Lower leg skin (tissue), 3 donors: ENCODE data around the gene SYT6.

Experiments
- POLR2A ChIP-seq, 2 donors: fragments of 450-650 bp; IDR thresholded peaks; one replicate each; pipeline ENCODE4 v1.6.1; 2016 to 2017; ENCODE audit warnings: antibody characterized with exemption in 2 of 2, mild to moderate bottlenecking in 1 of 2, moderate library complexity in 1 of 2
- TF ChIP-seq, protein P1 (sequence below), 3 donors: fragments of 450-650 bp; IDR thresholded peaks; one replicate each; pipeline ENCODE4 v1.5.1; 2016; ENCODE audit warnings: antibody characterized with exemption in 3 of 3, mild to moderate bottlenecking in 3 of 3, moderate library complexity in 2 of 3

DNA sequence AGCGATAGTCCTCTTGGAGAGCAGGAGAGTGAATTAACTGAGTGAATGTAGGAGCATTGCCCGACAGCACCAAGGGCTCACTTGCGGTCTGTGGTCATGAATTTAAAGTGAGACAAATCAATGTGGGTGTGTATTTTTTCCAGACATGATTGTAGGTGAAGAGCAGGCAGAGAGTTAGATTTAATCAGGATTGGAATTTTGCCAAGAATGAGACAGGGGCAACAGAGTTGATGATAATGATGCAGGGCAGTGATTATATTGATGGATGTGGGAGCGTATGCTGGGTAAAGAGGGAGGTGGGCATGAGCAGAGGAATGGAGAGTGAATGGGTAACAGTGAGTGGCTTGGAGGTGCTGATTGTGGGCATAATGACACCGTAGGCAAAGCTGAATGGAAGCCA, 20.0 kb upstream of the SYT6 start:
- TF ChIP-seq, protein P1, sequence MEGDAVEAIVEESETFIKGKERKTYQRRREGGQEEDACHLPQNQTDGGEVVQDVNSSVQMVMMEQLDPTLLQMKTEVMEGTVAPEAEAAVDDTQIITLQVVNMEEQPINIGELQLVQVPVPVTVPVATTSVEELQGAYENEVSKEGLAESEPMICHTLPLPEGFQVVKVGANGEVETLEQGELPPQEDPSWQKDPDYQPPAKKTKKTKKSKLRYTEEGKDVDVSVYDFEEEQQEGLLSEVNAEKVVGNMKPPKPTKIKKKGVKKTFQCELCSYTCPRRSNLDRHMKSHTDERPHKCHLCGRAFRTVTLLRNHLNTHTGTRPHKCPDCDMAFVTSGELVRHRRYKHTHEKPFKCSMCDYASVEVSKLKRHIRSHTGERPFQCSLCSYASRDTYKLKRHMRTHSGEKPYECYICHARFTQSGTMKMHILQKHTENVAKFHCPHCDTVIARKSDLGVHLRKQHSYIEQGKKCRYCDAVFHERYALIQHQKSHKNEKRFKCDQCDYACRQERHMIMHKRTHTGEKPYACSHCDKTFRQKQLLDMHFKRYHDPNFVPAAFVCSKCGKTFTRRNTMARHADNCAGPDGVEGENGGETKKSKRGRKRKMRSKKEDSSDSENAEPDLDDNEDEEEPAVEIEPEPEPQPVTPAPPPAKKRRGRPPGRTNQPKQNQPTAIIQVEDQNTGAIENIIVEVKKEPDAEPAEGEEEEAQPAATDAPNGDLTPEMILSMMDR (IDR thresholded peaks at IDR 0.05), result no peak
- TF ChIP-seq POLR2A (IDR thresholded peaks at IDR 0.05), result no peak
